Measurements from ENCODE around the gene TBC1D20.
"Not testable (repeated sequence)": the region's sequence is repeated elsewhere in the genome, so short reads cannot be mapped to it uniquely, and the experiment has no call there.

Gene TBC1D20

DNA sequence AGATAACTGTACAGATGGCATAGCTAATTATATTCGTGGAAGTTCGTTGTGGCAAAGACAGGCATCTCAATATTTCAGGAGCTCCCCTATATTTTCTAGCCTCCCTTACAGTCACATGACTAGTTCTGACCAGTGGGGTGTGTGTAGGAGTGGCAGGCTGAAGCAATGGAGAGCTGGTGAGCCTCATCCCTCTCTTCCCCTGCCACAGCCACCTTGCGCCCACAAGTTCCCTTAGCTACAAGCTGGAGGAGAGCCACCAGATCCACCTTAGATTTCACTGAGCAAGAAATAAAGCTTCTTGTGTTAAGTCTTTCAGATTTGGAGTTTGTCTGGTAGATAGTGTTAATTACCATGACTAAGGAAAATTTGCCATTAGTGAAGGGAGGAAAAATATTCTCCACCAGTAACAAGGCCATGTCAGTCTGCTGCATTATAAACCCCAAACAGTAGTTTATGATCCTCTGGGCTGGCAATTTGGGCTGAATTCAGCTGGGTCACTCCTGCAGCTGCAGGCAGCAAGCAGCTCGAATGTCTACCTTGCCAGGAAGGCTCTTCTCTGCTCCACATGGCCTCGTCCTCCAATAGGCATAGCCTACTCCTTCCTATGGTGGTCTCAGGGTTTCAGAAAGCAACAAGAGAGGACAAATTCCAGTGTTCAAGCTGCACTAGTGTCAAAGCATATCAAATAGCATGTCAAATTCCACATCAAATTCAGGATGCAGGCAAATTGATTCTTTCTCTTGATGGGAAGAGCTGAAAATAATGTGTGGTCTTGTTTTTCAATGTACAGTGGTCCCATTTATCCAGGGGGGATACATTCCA is 61.7 kb downstream of the TBC1D20 start:
- DNase-seq = peak; percentile 24

DNA sequence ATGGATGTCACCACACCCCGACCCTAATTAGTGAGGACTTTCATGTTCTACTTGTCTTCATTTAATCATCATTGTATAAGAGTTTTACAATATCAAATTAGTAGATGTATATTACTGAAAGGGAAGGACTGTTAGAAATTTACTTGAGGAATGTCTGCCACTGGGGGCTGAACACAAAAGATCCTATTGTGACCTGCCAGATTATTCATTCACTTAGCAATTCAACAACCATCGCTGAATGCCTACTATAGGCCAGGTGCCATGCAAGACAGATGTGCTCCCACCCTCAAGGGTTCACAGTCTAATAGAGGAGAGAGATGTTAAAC is 62.2 kb downstream of the TBC1D20 start:
- DNase-seq = no peak

DNA sequence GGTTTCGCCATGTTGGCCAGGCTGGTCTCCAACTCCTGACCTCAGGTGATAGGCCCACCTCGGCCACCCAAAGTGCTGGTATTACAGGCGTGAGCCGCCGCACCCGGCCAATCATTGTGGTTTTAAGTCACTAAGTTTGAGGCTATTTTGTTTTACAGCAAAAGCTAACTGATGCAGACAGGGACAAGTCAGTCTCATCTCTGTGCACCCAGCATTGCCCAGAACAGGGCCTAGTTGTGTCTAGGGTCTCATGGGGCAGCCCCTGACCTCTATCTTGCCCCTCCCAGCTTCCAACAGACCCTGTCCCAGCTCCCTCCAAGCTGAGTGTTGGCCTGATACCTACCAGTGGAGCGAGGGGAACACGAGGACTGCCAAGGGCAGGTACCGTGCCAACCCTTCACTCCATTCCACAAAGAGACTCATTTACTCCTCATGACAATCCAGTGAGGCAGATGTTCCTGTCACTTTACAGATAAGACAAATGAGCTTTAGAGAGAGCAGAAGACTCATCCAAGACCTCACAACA is 63.1 kb downstream of the TBC1D20 start:
- DNase-seq = no peak

DNA sequence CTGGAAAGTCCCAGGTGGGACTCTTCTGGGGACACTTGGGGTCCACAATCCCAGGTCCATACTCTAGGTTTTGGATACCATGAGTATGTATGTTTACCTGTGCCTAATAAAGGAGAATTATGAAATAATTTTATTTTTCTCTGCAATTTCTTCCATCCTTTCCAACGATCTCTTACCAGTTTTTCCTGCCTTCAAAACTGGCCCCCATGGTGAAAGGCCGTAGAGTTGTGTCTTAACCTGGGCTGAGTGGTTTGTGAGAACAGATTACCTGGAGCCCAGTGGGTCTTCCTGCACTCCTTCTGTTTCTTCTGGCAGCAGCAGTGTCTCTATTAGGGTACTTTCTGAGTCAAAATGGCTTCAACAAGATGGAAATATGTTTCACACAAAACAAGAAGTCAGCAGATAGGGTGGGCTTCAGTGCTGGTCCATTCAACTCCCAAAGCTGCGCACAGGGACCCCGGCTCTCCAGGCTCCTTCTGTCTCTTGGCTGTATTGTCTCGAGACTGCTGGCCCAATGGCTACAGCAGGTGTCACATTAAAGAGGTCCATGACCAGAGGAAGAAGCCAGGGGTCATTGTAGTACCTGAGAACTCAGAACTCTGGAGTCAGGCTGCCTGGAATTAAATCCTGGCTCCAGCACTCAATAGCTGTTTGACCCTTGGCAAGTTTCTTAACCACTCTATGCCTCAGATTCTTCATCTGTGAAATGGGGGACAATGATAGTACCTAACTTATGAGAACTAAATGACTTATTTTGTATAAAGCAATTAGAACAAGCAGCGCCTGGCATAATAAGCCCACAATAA is 64.7 kb downstream of the TBC1D20 start:
- no peak for DNase-seq

DNA sequence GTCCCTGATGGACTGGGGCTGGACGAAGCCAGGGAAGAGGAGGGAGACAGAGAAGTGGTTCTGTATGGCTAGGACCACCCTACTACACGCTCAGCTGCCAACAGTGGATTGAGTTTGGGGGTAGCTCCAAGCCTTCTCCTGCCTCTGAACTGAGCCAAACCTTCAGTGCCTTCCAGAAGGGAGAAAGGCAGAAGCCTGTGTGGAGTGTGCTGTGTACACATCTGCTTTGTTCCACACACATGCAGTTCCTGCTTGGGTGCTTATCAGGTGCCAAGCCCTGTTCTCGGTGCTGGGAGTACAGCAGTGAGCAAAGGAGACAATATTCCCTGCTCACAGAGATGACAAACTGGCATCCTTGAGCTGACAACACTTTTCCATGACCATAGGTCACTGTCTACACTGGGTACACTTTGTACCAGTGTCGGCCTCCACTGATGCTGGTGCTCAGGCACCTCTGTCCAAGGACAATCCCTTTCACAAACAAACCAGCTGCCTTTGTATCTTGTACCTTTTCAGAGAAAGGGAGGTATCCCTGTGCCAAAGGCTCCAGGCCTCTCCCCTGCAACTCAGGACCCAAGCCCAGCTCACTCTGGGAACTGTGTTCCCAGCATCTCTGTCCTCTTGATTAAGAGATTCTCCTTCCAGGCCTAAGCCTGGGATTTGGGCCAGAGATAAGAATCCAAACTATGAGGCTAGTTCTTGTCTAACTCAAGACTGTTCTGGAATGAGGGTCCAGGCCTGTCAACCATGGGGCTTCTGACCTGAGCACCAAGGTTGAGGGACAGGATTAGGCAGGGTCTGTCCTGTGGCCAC is 65.5 kb downstream of the TBC1D20 start:
- no peak for DNase-seq

DNA sequence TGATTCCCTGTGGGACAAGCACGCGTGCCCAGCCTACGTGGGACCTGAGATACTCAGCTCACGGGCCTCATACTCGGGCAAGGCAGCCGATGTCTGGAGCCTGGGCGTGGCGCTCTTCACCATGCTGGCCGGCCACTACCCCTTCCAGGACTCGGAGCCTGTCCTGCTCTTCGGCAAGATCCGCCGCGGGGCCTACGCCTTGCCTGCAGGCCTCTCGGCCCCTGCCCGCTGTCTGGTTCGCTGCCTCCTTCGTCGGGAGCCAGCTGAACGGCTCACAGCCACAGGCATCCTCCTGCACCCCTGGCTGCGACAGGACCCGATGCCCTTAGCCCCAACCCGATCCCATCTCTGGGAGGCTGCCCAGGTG is 66.1 kb downstream of the TBC1D20 start:
- no peak for DNase-seq

DNA sequence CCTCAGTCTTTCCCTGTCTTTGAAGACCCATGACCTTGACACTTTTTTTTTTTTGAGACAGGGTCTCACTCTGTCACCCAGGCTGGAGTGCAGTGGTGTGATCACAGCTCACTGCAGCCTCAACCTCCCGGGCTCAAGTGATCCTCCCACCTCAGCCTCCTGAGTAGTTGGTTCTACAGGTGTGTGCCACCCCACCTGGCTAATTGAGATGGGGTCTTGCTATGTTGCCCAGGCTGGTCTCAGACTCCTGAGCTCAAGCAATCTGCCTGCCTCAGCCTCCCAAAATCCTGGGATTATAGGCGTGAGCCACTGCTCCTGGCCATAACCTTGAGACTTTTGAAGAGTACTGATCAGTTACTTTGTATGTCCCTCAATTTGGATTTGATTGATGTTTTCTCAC is 69.0 kb downstream of the TBC1D20 start:
- DNase-seq = not testable (repeated sequence)

DNA sequence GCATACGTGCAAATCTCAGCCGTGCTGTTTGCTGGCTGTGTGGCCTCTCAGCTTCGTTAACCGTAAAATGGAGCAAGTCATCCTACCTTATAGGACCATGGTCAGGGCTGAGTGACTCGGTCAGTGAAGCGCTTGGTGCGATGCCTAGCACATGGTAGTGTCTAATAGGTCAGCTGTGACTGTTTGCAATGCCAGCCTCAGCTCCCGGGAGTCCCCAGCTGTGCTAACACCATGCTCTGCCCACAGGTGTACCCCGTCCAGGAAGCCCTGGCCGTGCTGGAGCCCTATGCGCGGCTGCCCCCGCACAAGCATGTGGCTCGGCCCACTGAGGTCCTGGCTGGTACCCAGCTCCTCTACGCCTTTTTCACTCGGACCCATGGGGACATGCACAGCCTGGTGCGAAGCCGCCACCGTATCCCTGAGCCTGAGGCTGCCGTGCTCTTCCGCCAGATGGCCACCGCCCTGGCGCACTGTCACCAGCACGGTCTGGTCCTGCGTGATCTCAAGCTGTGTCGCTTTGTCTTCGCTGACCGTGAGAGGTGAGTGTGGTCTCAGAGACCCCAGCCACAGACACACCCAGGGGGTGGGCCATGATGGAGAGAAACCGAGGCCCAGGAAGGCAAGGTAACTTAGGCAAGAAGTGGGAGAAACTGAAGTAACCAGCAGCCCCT is 71.2 kb downstream of the TBC1D20 start:
- no peak for DNase-seq

DNA sequence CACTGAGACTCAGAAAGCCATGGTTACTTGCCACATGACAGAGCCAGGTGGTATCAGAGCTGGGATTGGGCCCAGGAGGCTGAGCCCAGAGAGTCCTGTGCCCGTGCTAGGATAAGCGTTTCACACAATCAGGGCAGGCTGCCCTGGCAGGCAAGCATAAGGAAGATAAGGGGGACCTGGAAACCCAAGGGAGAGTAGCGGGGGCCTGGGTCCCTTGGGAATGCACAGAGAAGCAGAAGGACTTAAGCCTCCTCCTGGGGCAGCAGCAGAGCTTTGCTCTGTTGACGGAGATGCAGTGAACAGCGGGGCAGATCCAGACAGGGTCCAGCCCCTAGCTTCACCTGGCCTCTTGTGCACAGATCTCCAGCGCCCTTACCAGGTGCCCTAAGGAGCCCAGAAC is 73.1 kb downstream of the TBC1D20 start:
- no peak for DNase-seq

DNA sequence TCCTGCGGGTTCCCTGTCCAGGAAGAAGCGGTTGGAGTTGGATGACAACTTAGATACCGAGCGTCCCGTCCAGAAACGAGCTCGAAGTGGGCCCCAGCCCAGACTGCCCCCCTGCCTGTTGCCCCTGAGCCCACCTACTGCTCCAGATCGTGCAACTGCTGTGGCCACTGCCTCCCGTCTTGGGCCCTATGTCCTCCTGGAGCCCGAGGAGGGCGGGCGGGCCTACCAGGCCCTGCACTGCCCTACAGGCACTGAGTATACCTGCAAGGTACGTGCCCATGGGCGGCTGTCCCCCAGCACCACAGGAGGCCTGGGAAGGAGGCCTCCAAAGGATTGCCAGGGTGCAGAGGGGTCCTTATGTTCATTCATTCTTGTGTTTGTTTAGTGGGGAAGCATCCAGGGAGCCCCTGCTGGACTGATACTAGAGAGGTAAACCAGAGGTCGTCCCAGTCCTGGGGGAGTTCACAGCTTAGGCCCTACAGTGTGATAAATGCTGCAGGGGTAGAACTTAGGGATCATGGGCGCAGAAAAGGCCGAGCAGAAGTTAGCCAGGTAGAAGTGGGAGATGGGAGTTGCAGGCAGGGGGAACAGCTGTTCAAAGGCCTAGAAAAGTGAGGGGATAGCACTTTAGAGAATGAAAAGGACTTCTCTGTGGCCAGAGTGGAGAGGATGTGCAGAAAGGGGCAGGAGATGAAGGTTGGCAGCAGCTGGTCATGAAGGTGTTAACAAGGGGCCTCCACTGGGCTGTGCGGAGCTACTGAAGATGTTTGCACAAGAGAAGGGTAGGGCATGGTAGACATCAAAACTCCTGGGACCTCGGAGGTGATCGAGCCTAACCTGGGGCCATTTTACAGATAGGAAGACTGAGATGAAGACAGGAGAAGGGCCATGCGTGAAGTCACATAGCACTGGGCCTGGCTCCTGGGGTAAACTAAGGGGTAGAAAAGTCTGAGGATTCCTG is 74.0 kb downstream of the TBC1D20 start:
- no peak for DNase-seq

DNA sequence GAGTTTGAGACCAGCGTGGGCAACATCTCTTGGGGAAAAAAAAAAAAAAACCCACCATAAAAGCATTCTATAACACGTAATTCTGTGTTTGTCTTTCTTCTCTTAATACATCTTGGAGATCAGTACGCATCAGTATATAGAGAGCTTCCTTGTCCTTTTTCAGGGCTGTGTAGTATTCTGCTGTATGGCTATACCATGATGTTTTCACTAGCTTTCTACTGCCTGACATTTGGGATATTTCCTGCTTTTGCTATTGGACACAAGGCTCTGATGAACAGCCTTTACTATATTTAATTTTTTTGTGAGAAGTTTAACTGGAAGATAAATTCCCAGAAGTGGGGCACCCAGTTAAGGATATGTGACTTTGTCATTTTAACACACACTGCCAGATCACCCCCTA is 74.8 kb downstream of the TBC1D20 start:
- no peak for DNase-seq

DNA sequence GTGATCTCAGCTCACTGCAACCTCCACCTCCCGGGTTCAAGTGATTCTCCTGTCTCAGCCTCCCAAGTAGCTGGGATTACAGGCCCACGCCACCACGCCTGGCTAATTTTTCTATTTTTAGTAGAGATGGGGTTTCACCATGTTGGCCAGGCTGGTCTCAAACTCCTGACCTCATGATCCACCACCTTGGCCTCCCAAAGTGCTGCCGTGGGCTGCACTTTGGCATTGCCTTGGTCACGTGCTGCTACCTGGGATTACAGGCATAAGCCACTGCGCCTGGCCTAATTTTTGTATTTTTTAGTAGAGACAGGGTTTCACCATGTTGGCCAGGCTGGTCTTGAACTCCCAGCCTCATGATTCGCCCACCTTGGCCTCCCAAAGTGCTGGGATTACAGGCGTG is 75.7 kb downstream of the TBC1D20 start:
- not testable (repeated sequence) for DNase-seq
